Measurements from ENCODE around the gene CRISPLD2. TPM values are rescaled to one million over a fixed set of nuclear protein-coding genes. Genes with fewer than 3 reads are reported as not detected.
A peak's percentile ranks its signal among the peaks of the same experiment; 100 is the strongest.

Gene CRISPLD2
- total RNA-seq, 3 donors from 2014 or later: 94.7 to 386 (median 216) TPM

DNA sequence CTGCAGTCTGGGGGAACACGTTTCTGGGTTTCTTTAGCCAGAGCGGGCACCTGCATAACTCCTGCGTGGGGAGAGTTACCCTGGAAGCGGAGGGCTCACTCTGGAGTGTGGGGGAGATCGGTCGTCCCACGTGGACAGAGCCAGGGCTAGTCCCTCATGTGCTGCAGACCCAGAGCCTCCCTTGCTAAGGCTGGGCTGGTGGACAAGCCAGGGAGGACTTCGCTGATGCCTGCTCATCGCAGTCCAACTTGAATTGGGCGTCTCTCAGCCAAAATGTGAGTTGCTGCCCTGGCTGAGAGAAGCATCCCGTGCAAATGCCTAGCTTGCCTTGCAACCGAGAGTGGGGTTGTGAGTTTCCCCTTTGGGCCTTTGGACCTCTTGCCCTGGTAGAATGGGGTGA lies 986 bp downstream of the CRISPLD2 start:
- intact Hi-C loops (cut with DNase I; ENCODE audit: low total_unique reads): no loop called here
- H3K9me3 ChIP-seq: no peaks in the 10 kb centered on the region
- DNase-seq (ENCODE audit: low spot score in 2 of 2): no peak
- H3K27me3 ChIP-seq: no peaks in the 10 kb centered on the region
- peak in 1 of 3 donors; percentile 21 for TF ChIP-seq POLR2AphosphoS5 (IDR thresholded peaks at IDR 0.05)
- TF ChIP-seq, protein P1, sequence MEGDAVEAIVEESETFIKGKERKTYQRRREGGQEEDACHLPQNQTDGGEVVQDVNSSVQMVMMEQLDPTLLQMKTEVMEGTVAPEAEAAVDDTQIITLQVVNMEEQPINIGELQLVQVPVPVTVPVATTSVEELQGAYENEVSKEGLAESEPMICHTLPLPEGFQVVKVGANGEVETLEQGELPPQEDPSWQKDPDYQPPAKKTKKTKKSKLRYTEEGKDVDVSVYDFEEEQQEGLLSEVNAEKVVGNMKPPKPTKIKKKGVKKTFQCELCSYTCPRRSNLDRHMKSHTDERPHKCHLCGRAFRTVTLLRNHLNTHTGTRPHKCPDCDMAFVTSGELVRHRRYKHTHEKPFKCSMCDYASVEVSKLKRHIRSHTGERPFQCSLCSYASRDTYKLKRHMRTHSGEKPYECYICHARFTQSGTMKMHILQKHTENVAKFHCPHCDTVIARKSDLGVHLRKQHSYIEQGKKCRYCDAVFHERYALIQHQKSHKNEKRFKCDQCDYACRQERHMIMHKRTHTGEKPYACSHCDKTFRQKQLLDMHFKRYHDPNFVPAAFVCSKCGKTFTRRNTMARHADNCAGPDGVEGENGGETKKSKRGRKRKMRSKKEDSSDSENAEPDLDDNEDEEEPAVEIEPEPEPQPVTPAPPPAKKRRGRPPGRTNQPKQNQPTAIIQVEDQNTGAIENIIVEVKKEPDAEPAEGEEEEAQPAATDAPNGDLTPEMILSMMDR (IDR thresholded peaks at IDR 0.05): no peak
- peak overlapping the region; percentile 57 to 83 (median 74) for H3K4me3 ChIP-seq
- peaks cover 0 to 5% of the 10 kb centered on the region in 2 donors for H3K4me1 ChIP-seq
- no peaks in the 10 kb centered on the region for H3K36me3 ChIP-seq
- H3K27ac ChIP-seq: peak overlapping the region; percentile 76 to 88

DNA sequence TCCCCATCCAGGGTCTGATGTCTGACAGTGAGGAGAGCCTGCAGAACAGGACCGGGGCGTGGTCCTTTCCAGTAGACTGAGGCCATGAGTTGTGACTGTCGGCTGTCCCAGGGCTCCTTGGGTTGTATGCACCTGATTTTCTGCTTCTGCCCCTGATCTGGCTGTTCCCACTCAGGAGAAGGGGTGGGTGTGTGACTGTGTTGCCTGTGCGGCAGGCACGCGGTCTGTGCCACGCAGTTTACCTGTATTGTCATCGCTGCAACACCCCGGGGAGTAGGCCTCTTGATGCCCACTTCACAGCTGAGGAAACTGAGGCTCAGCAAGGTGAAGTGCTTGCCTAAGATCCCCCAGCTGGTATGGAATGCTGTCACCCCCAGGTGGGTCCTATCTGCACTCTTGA lies 1.4 kb downstream of the CRISPLD2 start:
- no peaks in the 10 kb centered on the region for H3K27me3 ChIP-seq
- no peaks in the 10 kb centered on the region for H3K9me3 ChIP-seq
- H3K4me3 ChIP-seq: peak overlapping the region; percentile 57 to 83 (median 74)
- no peak for DNase-seq (ENCODE audit: low spot score in 2 of 2)
- peak overlapping the region; percentile 76 to 88 for H3K27ac ChIP-seq
- intact Hi-C loops (cut with DNase I; ENCODE audit: low total_unique reads): no loop called here
- H3K4me1 ChIP-seq: peaks cover 0 to 5% of the 10 kb centered on the region in 2 donors
- no peaks in the 10 kb centered on the region for H3K36me3 ChIP-seq
- TF ChIP-seq POLR2A (IDR thresholded peaks at IDR 0.05): no peak
- TF ChIP-seq POLR2AphosphoS5 (IDR thresholded peaks at IDR 0.05): no peak
- TF ChIP-seq, protein P1 (IDR thresholded peaks at IDR 0.05): no peak

DNA sequence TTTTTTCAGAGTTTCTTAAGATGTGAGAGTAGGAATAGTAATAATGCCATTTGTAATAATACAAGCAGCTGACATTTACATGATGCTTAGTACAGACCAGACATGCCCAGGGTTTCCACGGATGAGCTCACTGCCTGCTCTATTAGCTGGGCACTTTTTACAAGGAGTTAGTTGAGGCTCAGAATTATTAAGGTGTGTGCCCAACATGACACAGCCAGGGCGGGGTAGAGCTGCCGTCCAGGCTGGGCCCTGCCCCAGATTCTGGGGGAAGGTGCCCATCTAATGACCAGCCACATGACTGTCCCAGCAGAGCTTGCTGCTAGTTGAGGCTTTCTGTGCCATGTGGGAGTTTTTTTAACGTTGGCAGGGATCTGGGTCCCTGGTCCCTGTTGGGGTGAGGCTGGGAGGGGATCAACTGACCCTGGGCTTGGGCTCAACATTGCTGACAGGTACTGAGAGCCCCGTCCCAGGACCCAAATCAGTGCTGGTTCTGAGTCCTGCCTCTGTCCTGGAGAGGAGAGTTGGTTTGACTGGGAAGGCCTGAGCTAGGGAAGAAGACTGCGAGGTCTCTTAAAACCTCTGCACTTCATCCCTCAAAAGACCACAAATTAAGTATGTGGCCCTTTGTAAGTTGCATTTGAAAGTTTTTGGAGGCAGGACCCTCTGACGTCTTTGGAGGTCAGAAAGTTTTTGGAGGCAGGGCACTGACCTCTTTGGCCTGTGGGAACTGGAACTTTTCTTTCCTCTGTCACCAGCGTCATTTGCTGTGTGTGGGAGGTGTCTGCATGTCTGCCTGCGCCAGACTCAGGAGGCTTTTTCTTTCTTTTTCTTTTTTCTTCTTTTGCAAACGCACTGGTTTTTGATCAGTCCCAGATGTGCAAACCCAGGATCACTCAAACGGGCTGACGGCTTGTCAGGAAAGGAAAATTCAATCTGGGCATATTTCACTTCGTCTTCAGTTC lies 2.2 kb downstream of the CRISPLD2 start:
- Histone ChIP-seq H3K4me3 (peak overlapping the region; percentile 57 to 83 (median 74)), H3K27me3 (no peaks in the 10 kb centered on the region), H3K27ac (peak overlapping the region; percentile 76 to 88), H3K36me3 (no peaks in the 10 kb centered on the region), H3K4me1 (peaks cover 0 to 5% of the 10 kb centered on the region in 2 donors), H3K9me3 (no peaks in the 10 kb centered on the region)
- TF ChIP-seq POLR2A (IDR thresholded peaks at IDR 0.05) (peak; percentile 12), POLR2AphosphoS5 (IDR thresholded peaks at IDR 0.05) (peak in 2 of 3 donors; percentile 9 to 72)
- TF ChIP-seq, protein P1 (IDR thresholded peaks at IDR 0.05): no peak
- intact Hi-C loops (cut with DNase I; ENCODE audit: low total_unique reads): no loop called here
- DNase-seq (ENCODE audit: low spot score in 2 of 2): no peak

DNA sequence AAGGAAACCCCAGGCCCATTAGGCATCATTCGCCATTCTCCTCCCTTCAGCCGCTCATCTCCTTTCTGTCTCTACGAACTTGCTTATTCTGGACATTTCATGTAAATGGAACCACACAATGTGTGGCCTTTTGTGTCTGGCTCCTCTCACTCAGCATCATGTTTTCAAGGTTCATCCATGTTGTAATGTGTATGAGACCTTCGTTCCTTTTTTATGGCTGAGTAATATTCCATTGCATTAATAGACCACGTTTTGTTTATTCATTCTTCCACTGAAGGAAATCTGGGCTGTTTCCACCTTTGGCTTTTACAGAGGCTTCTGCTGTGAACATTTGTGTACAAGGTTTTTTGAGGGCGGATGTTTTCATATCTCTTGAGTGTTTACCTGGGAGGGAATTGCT lies 3.2 kb downstream of the CRISPLD2 start:
- TF ChIP-seq POLR2A (IDR thresholded peaks at IDR 0.05): no peak
- TF ChIP-seq, protein P1 (IDR thresholded peaks at IDR 0.05): no peak
- no peak for TF ChIP-seq POLR2AphosphoS5 (IDR thresholded peaks at IDR 0.05)
- no peaks in the 10 kb centered on the region for H3K9me3 ChIP-seq
- H3K4me1 ChIP-seq: peaks cover 0 to 5% of the 10 kb centered on the region in 2 donors
- H3K27me3 ChIP-seq: no peaks in the 10 kb centered on the region
- H3K27ac ChIP-seq: peak overlapping the region; percentile 76 to 77
- peak overlapping the region; percentile 57 to 83 (median 74) for H3K4me3 ChIP-seq
- no peaks in the 10 kb centered on the region for H3K36me3 ChIP-seq
- DNase-seq (ENCODE audit: low spot score in 2 of 2): no peak
- intact Hi-C loops (cut with DNase I; ENCODE audit: low total_unique reads): no loop called here

DNA sequence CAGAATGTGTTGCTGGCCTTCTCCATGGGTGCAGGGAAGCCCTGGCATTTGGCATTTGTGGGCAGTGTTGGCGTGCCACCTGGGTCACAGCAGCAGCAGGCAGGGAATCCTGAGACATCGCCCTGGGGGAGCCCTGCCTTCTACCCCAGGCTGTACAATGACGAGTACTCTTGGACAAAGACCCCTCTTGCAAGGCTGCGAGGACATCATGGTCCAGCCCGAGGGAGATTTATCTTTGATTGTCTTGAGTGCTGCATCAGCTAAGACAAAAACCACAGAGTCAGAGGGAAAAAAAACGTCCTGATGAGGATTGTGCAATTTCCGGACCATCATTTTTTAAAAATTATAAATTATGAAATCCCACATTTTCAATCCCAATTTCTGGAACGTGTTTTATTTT lies 3.7 kb downstream of the CRISPLD2 start:
- no peak for DNase-seq (ENCODE audit: low spot score in 2 of 2)

More for the DNA sequence above, 3.7 kb downstream of the CRISPLD2 start:
- no peaks in the 10 kb centered on the region for H3K9me3 ChIP-seq
- no peaks in the 10 kb centered on the region for H3K27me3 ChIP-seq
- peak overlapping the region; percentile 76 to 77 for H3K27ac ChIP-seq
- peak overlapping the region; percentile 4 to 83 (median 74) for H3K4me3 ChIP-seq
- H3K4me1 ChIP-seq: peaks cover 0 to 5% of the 10 kb centered on the region in 2 donors
- intact Hi-C loops (cut with DNase I; ENCODE audit: low total_unique reads): no loop called here
- no peak for TF ChIP-seq POLR2A (IDR thresholded peaks at IDR 0.05)
- peak in 2 of 3 donors; percentile 81 to 85 for TF ChIP-seq POLR2AphosphoS5 (IDR thresholded peaks at IDR 0.05)
- no peaks in the 10 kb centered on the region for H3K36me3 ChIP-seq
